ENCODE measurements around the gene GGTLC1. TPM values are rescaled to one million over a fixed set of nuclear protein-coding genes. Genes with fewer than 3 reads are reported as not detected.

GGTLC1 gene
- total RNA-seq, 1 experiment from 2014 or later: not detected

DNA sequence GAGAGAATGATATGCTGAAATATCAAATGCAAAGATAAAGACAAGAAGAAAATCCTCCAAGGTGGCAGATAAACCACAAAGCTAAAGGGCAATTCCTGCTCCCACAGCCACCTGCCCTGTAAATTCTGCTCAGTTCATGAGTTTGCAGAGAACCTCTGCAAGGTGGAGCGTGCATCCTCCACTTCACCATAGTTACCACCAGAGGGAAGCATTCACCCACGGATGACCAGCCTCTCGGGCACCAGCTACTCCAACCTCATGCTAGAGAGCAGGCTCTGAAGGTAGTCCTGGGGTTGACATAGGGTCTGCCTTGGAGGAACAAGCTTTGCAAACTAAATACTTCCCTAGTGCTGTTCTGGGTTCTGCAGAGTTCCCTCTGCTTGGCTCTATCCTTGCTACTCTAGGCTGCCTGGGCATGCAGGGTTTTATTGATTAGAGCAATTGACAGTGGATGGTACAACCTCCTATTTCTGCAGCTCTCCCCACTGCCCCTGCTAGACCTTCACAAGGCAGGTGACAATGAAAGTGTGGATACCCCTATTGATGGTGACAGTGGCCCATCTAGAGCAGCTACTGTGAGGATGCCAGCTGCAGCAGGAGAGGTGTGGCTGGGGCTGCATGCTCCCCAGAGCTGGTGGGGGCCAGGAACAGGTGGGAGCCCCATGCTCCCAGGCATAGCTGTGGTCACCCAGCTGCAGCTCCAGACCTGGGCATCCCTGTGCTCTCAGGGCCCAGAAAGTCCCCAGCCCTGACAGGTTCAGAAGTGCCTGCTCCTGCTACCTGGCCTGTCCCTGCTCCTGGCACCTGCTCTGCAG is 51.1 kb downstream of the GGTLC1 start:
- Histone ChIP-seq H3K9me3 (ENCODE audit: low read length) (no peaks in the 10 kb centered on the region), H3K4me2 (ENCODE audit: low read length) (no peak overlapping the region), H2AFZ (ENCODE audit: low read length) (no peak overlapping the region), H3K36me3 (ENCODE audit: low read depth, low read length) (no peaks in the 10 kb centered on the region), H3K4me1 (ENCODE audit: insufficient read depth, low read length) (no peaks in the 10 kb centered on the region), H3K27me3 (ENCODE audit: low read length) (peaks cover 37% of the 10 kb centered on the region; the same call in 1 of the 2 replicates), H3K79me2 (ENCODE audit: low read length) (no peaks in the 10 kb centered on the region), H4K20me1 (ENCODE audit: low read length) (no peaks in the 10 kb centered on the region), H3F3A (ENCODE audit: low read length, unreplicated experiment) (no peaks in the 10 kb centered on the region), H3K9me2 (replicated peaks; ENCODE audit: low read length) (no peaks in the 10 kb centered on the region), H3K4me3 (ENCODE audit: low read length) (no peak overlapping the region), H3K27ac (ENCODE audit: low read length) (no peak overlapping the region), H3K9ac (ENCODE audit: low read length) (no peak overlapping the region)
- ChIA-PET CTCF (interaction anchor here (0.6 kb wide), 1 partner anchor 1383 kb away, joined by 6 read pairs; no protein-coding TSS in a partner anchor), POLR2A (ENCODE audit: unreplicated experiment) (no interaction called here)
- TF ChIP-seq EZH2 (IDR thresholded peaks at IDR 0.05; ENCODE audit: low read length, unreplicated experiment) (no peak), EZH2phosphoT487 (IDR thresholded peaks at IDR 0.05; ENCODE audit: borderline replicate concordance, low read length) (no peak)
- TF ChIP-seq, protein P1, sequence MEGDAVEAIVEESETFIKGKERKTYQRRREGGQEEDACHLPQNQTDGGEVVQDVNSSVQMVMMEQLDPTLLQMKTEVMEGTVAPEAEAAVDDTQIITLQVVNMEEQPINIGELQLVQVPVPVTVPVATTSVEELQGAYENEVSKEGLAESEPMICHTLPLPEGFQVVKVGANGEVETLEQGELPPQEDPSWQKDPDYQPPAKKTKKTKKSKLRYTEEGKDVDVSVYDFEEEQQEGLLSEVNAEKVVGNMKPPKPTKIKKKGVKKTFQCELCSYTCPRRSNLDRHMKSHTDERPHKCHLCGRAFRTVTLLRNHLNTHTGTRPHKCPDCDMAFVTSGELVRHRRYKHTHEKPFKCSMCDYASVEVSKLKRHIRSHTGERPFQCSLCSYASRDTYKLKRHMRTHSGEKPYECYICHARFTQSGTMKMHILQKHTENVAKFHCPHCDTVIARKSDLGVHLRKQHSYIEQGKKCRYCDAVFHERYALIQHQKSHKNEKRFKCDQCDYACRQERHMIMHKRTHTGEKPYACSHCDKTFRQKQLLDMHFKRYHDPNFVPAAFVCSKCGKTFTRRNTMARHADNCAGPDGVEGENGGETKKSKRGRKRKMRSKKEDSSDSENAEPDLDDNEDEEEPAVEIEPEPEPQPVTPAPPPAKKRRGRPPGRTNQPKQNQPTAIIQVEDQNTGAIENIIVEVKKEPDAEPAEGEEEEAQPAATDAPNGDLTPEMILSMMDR (conservative IDR thresholded peaks at IDR 0.05; ENCODE audit: low read depth, low read length): peak; percentile 93
- DNase-seq: peak; percentile 86
- ATAC-seq: peak; percentile 91
- no TSS peak for BruUV-seq (replicated peaks)
- intact Hi-C loops (cut with micrococcal nuclease): loop anchor here (1.0 to 5.0 kb wide), 3 partner anchors 59 to 980 kb away; no protein-coding TSS in a partner anchor

Other genes starting within 250 kb of the GGTLC1 start
- 0.22 and 0.92 TPM in 2 replicates for gene CST1, start 237.8 kb downstream of the GGTLC1 start, total RNA-seq (2014; rRNA removed)
- not detected in 2 replicates for gene CST2, start 162.1 kb downstream of the GGTLC1 start, total RNA-seq (2014; rRNA removed)
- not detected in 2 replicates for gene CST5, start 109.0 kb downstream of the GGTLC1 start, total RNA-seq (2014; rRNA removed)